Lower leg skin (tissue), 4 donors: ENCODE data around the gene SRD5A1. TPM values are rescaled to one million over a fixed set of nuclear protein-coding genes. Genes with fewer than 3 reads are reported as not detected.
"Not testable (repeated sequence)": the region's sequence is repeated elsewhere in the genome, so short reads cannot be mapped to it uniquely, and the experiment has no call there.

Source experiments
- DNase-seq, 2 donors: peaks; one replicate each; pipeline ENCODE4 v3.0.0-alpha.2; 2019; ENCODE audit warnings: low spot score in 2 of 2
- H3K4me3 ChIP-seq: fragments of 200-600 bp; sonication (generic); 2 replicates; pipeline ENCODE4 v1.5.1; 2017; ENCODE audit warnings: mild to moderate bottlenecking, low read depth; ENCODE audit not compliant: poor library complexity, severe bottlenecking
- POLR2A ChIP-seq, 2 donors: fragments of 450-650 bp; IDR thresholded peaks; one replicate each; pipeline ENCODE4 v1.6.1; 2016 to 2017; ENCODE audit warnings: antibody characterized with exemption in 2 of 2, mild to moderate bottlenecking in 1 of 2, moderate library complexity in 1 of 2
- WGBS, 2 donors: methylation state at CpG; one replicate each; pipeline ENCODE4 v1.1.5; 2018; 5-methylcytosine and 5-hydroxymethylcytosine counted together
- intact Hi-C: fragments of 100-400 bp; cut with DNase I; formaldehyde crosslinking; loops from one replicate; pipeline ENCODE4 v1.15.0; 2023; ENCODE audit warnings: low total_unique reads
- total RNA-seq, 4 donors: library from RNA; depleted of rRNA; stranded (reverse); fragments of >200 nt; gene quantifications; one replicate each; pipeline ENCODE4 v1.1.0, GENCODE V29; 2016
- TF ChIP-seq, protein P1 (sequence below), 3 donors: fragments of 450-650 bp; IDR thresholded peaks; one replicate each; pipeline ENCODE4 v1.5.1; 2016; ENCODE audit warnings: antibody characterized with exemption in 3 of 3, mild to moderate bottlenecking in 3 of 3, moderate library complexity in 2 of 3

SRD5A1 gene
- total RNA-seq, 4 donors from 2014 or later: 83.1 to 155 (median 98.4) TPM

DNA sequence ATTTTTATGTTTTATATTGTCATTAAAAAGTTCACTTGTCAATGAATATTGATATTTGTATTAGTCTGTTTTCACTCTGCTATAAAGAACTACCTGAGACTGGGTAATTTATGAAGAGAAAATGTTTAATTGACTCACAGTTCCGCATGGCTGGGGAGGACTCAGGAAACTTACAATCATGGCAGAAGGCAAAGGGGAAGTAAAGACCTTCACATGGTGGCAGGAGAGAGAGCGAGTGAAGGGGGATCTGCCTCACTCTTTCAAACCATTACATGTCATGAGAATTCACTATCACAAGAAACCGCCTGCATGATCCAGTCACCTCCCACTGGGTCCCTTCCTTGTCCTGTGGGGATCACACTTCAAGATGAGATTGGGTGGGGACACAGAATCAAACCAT is 27.4 kb downstream of the SRD5A1 start:
- intact Hi-C loops: no loop called here
- H3K4me3 ChIP-seq: no peak overlapping the region
- no peak for DNase-seq
- no peak for TF ChIP-seq POLR2A (IDR thresholded peaks at IDR 0.05)
- TF ChIP-seq, protein P1, sequence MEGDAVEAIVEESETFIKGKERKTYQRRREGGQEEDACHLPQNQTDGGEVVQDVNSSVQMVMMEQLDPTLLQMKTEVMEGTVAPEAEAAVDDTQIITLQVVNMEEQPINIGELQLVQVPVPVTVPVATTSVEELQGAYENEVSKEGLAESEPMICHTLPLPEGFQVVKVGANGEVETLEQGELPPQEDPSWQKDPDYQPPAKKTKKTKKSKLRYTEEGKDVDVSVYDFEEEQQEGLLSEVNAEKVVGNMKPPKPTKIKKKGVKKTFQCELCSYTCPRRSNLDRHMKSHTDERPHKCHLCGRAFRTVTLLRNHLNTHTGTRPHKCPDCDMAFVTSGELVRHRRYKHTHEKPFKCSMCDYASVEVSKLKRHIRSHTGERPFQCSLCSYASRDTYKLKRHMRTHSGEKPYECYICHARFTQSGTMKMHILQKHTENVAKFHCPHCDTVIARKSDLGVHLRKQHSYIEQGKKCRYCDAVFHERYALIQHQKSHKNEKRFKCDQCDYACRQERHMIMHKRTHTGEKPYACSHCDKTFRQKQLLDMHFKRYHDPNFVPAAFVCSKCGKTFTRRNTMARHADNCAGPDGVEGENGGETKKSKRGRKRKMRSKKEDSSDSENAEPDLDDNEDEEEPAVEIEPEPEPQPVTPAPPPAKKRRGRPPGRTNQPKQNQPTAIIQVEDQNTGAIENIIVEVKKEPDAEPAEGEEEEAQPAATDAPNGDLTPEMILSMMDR (IDR thresholded peaks at IDR 0.05): no peak
- WGBS, 2 donors: 96% methylated on average over 3 of the region's 3 CpGs

DNA sequence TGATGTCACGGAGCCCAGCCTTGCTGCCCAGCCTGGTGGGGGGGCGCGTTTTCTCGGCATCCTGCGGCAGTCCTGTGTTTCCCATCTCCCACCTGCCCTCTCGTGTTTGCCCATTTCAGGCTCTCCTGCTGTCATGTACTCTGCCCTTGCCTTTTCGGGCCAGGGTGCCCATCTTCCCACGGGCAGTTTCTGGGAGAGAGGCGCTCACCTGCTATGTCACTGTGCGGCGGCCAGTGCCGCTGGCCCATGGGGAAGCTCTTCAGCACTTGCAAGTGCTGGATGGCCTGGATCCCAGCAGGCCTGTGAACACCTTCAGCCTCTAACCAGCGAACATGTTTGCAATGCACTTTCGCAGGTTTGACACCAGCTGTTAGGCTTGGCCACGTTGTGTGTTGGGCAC is 33.5 kb downstream of the SRD5A1 start:
- H3K4me3 ChIP-seq: no peak overlapping the region
- intact Hi-C loops: no loop called here
- no peak for DNase-seq
- TF ChIP-seq POLR2A (IDR thresholded peaks at IDR 0.05): no peak
- TF ChIP-seq, protein P1 (IDR thresholded peaks at IDR 0.05): no peak
- 93 to 97% methylated on average over 15 of the region's 15 CpGs for WGBS, 2 donors

DNA sequence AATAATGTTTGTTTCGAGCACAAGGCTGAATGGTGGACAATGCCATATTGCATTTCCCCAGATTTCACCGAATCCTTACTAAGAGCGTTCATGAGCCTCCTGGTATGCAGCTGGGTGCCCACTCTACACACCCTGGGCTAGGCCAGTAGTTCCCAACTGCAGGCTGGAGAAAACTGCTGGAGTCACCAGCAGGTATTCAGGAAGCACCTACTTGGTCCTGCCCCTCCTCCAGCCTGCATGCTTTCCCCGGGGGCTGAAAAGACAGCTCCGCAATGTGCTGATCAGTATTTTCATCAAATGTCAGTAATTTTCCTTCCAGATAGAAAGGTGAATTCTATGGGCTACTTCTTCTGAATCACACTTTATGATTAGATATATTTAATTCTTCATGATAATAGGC is 34.4 kb downstream of the SRD5A1 start:
- 91 to 96% methylated on average over 5 of the region's 5 CpGs for WGBS, 2 donors
- no peak overlapping the region for H3K4me3 ChIP-seq
- TF ChIP-seq, protein P1 (IDR thresholded peaks at IDR 0.05): no peak
- no peak for TF ChIP-seq POLR2A (IDR thresholded peaks at IDR 0.05)
- intact Hi-C loops: no loop called here
- no peak for DNase-seq

DNA sequence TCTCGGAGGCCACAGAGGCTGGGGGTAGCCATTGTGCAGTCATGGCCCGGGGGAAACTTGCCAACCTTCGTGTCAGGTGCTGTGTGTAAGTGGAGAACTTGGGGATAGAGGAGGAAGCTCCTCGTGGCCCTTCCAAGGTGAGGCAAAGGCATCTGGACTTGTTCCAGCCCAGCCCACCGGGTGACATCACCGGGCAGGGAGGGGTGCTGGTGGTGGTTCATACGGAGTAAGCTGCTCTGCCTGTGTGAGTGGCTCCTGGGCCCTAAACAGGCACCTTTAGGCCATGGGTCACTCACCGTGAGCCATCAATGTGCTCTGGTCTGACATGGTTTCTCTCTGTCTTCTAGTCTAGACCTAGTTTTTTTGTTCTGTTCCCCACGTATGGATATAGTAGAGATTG is 35.5 kb downstream of the SRD5A1 start:
- intact Hi-C loops: not testable (repeated sequence)
- 83 to 89% methylated on average over 9 of the region's 9 CpGs for WGBS, 2 donors

DNA sequence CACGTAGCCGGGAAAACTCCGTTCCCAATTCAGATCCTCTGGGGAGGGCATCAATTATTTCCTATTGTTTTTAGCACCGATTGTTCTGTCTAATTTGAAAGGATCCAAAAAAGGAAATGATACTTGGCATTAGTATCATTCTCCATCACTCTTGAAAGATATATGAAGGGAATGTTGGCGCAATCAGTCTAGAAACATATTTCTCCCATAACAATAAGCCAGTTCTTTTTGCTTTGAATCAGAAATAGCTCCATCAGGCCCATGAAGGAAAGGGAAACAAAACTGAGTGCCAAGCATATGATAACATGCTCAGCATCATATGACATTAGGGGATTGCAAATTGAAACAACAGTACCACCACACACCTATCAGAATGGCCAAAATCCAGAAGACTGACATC is 39.8 kb downstream of the SRD5A1 start:
- 67 to 72% methylated on average over 5 of the region's 5 CpGs for WGBS, 2 donors
- intact Hi-C loops: no loop called here
- no peak for DNase-seq
- no peak overlapping the region for H3K4me3 ChIP-seq
- TF ChIP-seq, protein P1 (IDR thresholded peaks at IDR 0.05): no peak
- no peak for TF ChIP-seq POLR2A (IDR thresholded peaks at IDR 0.05)

More for the DNA sequence above, 35.5 kb downstream of the SRD5A1 start:
- DNase-seq, H3K4me3 ChIP-seq: not testable (repeated sequence)

DNA sequence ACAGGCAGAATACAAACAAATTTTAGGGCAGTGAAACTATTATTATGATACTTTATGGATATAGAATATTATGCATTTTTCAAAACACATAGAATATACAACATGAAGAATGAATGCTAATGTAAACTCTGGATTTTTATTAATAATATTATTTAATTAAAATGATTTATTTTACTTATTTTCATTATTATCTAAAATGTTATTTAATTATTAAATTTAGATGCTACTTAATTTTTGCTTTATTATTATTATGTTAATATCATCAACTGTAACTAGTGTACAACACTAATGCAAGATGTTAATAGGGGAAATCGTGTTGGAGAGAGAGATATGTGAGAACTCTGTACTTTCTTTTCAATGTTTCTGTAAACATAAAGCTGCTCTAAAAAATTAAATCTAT is 40.7 kb downstream of the SRD5A1 start:
- H3K4me3 ChIP-seq: no peak overlapping the region
- 97 to 98% methylated on average over 1 of the region's 1 CpG for WGBS, 2 donors
- intact Hi-C loops: no loop called here
- DNase-seq: no peak
- TF ChIP-seq, protein P1 (IDR thresholded peaks at IDR 0.05): no peak
- no peak for TF ChIP-seq POLR2A (IDR thresholded peaks at IDR 0.05)
